ENCODE results near the gene LILRB5. TPM values are rescaled to one million over a fixed set of nuclear protein-coding genes. Genes with fewer than 3 reads are reported as not detected.
"Not testable (repeated sequence)": the region's sequence is repeated elsewhere in the genome, so short reads cannot be mapped to it uniquely, and the experiment has no call there.

The LILRB5 gene
- total RNA-seq, 1 donor from 2014 or later = 38.2 TPM

GRCh38 chr19:54298357-54299125 lies 41.5 kb upstream of the LILRB5 start:
- intact Hi-C loops (cut with DNase I) = no loop called here
- no peaks in the 10 kb centered on the region for H3K27me3 ChIP-seq
- no peak overlapping the region for H3K4me3 ChIP-seq
- TF ChIP-seq CTCF (IDR thresholded peaks at IDR 0.05) = no peak
- H3K9me3 ChIP-seq = no peaks in the 10 kb centered on the region
- no peaks in the 10 kb centered on the region for H3K4me1 ChIP-seq
- H3K27ac ChIP-seq = no peak overlapping the region
- no peaks in the 10 kb centered on the region for H3K36me3 ChIP-seq
- DNase-seq (ENCODE audit: low spot score in 2 of 2) = no peak

DNA sequence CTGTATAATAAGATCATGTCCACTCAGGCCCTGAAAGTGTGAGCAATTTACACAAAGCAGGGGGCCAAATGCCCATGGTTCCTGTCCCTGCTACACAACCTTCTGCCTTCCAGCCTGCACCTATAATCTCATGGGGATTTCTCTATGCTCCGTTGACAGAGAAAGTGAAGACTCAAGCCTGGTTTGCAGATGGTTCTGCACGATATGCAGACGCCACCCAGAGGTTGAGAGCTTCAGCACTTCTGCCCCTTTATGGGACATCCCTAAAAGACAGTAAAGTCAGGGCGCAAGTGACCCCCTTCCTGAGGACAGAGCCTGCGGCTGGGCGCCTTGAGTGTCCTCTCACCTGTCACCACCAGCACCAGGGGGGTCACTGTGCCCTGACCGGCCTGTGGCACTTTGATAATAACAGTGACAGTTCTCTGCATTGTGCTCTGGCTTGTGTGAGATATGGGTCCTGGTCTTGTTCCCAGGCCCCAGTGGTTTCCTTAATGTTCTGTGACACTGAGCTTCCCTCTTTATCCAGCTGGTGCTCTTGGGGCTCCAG lies 40.8 kb upstream of the LILRB5 start:
- no peak for TF ChIP-seq CTCF (IDR thresholded peaks at IDR 0.05)
- no peak for DNase-seq (ENCODE audit: low spot score in 2 of 2)
- no peaks in the 10 kb centered on the region for H3K27me3 ChIP-seq
- no peaks in the 10 kb centered on the region for H3K9me3 ChIP-seq
- no peaks in the 10 kb centered on the region for H3K4me1 ChIP-seq
- no peaks in the 10 kb centered on the region for H3K36me3 ChIP-seq
- intact Hi-C loops (cut with DNase I) = no loop called here
- H3K27ac ChIP-seq = no peak overlapping the region
- no peak overlapping the region for H3K4me3 ChIP-seq

DNA sequence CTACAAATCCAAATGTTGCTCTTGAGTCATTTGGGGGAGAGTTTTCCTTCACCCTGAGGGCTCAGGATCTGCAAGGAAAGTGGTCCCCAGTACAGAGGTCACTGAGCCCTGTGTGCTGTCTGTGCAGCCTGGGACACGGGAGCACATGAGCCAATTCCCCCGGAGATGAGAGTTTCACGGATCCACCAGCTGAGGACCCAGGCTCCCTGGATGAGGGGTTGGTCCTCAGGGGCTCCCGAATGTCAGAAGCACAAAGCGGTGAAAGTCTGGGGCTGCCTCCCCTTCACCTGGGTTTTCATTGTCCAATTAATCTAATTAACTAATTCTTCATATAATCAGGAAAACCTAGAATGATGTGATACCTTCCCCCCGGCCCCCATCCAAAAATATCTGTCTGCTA lies 37.5 kb upstream of the LILRB5 start:
- H3K27ac ChIP-seq = no peak overlapping the region
- intact Hi-C loops (cut with DNase I) = no loop called here
- no peak for TF ChIP-seq CTCF (IDR thresholded peaks at IDR 0.05)
- no peak overlapping the region for H3K4me3 ChIP-seq
- no peaks in the 10 kb centered on the region for H3K9me3 ChIP-seq
- H3K36me3 ChIP-seq = no peaks in the 10 kb centered on the region
- DNase-seq (ENCODE audit: low spot score in 2 of 2) = no peak
- H3K27me3 ChIP-seq = no peaks in the 10 kb centered on the region
- H3K4me1 ChIP-seq = no peaks in the 10 kb centered on the region

DNA sequence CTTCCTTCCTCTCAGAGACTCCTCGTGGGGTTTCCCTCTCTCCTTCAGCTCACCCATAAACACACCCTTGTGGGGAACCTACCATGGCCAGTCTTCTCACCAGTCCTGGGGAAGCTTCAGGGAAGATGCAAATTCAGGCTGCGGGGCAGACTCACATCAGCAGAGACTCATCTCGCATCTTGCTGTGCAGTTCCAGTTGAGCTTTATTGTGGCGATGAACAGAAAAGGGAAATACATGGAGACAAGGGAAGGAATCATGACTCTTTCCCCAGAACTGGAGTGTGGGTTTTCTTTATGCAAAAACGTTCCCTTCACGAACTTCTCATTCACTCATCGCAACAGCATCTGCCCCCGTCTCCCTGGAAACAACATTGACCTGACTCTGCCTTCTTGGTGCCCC lies 32.1 kb upstream of the LILRB5 start:
- H3K4me3 ChIP-seq = not testable (repeated sequence)

GRCh38 chr19:54287456-54287855 lies 30.4 kb upstream of the LILRB5 start:
- TF ChIP-seq CTCF (IDR thresholded peaks at IDR 0.05) = no peak
- Histone ChIP-seq H3K4me3 (no peak overlapping the region), H3K4me1 (no peaks in the 10 kb centered on the region), H3K9me3 (no peaks in the 10 kb centered on the region), H3K27ac (no peak overlapping the region), H3K27me3 (no peaks in the 10 kb centered on the region), H3K36me3 (no peaks in the 10 kb centered on the region)
- no peak for DNase-seq (ENCODE audit: low spot score in 2 of 2)
- intact Hi-C loops (cut with DNase I) = no loop called here

More for the DNA sequence above, 32.1 kb upstream of the LILRB5 start:
- H3K27ac ChIP-seq; H3K27me3 ChIP-seq; DNase-seq (ENCODE audit: low spot score in 2 of 2); intact Hi-C loops (cut with DNase I); H3K9me3 ChIP-seq; H3K36me3 ChIP-seq; H3K4me1 ChIP-seq: not testable (repeated sequence)

GRCh38 chr19:54286283-54286682 lies 29.2 kb upstream of the LILRB5 start:
- H3K36me3 ChIP-seq; H3K4me3 ChIP-seq; H3K27ac ChIP-seq; H3K4me1 ChIP-seq; intact Hi-C loops (cut with DNase I); H3K9me3 ChIP-seq; DNase-seq (ENCODE audit: low spot score in 2 of 2); H3K27me3 ChIP-seq: not testable (repeated sequence)

DNA sequence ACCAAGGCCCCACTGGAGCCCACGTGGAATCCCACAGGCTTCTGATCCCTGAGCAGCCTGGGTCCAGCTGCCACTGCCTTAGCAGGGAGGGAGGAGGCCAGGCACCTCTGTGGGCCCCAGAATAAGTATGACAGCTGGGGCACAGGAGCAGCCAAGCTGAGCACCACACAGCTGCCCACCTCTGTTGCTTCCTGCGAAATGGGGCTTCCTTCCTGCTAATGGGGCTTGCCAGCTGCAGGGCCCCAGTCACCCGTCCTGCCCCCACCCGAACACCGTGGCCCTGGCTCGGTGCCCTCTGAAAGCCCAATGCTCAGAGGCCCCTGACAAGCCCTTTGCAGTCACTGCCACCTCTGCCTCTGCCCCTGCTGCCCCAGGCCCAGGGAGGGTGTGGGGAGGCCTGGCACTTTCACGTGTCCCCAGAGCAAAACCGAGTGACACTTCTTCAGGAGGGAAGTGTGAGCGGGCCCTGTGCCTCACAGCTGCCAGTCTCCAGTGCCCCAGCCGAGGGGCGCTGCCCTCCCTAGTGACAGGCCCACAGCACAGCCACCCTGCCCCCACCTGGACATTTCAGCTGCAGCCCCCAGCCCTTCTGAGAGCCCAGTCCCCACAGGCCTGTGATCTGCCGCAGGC lies 28.5 kb upstream of the LILRB5 start:
- H3K4me1 ChIP-seq; H3K9me3 ChIP-seq; H3K27me3 ChIP-seq; H3K27ac ChIP-seq; DNase-seq (ENCODE audit: low spot score in 2 of 2); H3K36me3 ChIP-seq; H3K4me3 ChIP-seq; intact Hi-C loops (cut with DNase I): not testable (repeated sequence)
